GM19452 (cell line): ENCODE data around the gene NCKIPSD.

ENCODE experiments used
- ATAC-seq: cut with Tn5 transposase; IDR thresholded peaks from one replicate; pipeline ENCODE4 v1.9.1; 2021; ENCODE audit not compliant: unreplicated experiment

NCKIPSD gene

GRCh38 chr3:48697952-48698351 lies 12.2 kb upstream of the NCKIPSD start:
- no peak for ATAC-seq

- ATAC-seq = no peak
Measured at GRCh38 chr3:48696601-48697000, 10.9 kb upstream of the NCKIPSD start.

- ATAC-seq = no peak
Measured at GRCh38 chr3:48696156-48696555, 10.4 kb upstream of the NCKIPSD start.

- no peak for ATAC-seq
Measured at GRCh38 chr3:48695393-48695753, 9.7 kb upstream of the NCKIPSD start.

- ATAC-seq = no peak
Measured at GRCh38 chr3:48694610-48695392, 9.1 kb upstream of the NCKIPSD start.

GRCh38 chr3:48693826-48694225 lies 8.1 kb upstream of the NCKIPSD start:
- no peak for ATAC-seq

- ATAC-seq = no peak
Measured at GRCh38 chr3:48692551-48692950, 6.8 kb upstream of the NCKIPSD start.

- no peak for ATAC-seq
Measured at GRCh38 chr3:48690846-48691458, 5.2 kb upstream of the NCKIPSD start.

- no peak for ATAC-seq
Measured at GRCh38 chr3:48689384-48689783, 3.7 kb upstream of the NCKIPSD start.

- no peak for ATAC-seq
Measured at GRCh38 chr3:48688737-48689075, 3.0 kb upstream of the NCKIPSD start.

GRCh38 chr3:48688032-48688736 lies 2.5 kb upstream of the NCKIPSD start:
- ATAC-seq = no peak

GRCh38 chr3:48687220-48687678 lies 1.5 kb upstream of the NCKIPSD start:
- no peak for ATAC-seq

- no peak for ATAC-seq
Measured at GRCh38 chr3:48686538-48687219, 964 bp upstream of the NCKIPSD start.

GRCh38 chr3:48685293-48685602 lies 467 bp downstream of the NCKIPSD start:
- ATAC-seq = no peak

GRCh38 chr3:48684480-48685143 lies 1.1 kb downstream of the NCKIPSD start:
- no peak for ATAC-seq

GRCh38 chr3:48684054-48684349 lies 1.7 kb downstream of the NCKIPSD start:
- no peak for ATAC-seq

GRCh38 chr3:48682786-48683185 lies 2.9 kb downstream of the NCKIPSD start:
- ATAC-seq = no peak

- ATAC-seq = no peak
Measured at GRCh38 chr3:48681974-48682610, 3.6 kb downstream of the NCKIPSD start.

GRCh38 chr3:48681541-48681880 lies 4.2 kb downstream of the NCKIPSD start:
- no peak for ATAC-seq

GRCh38 chr3:48680811-48681540 lies 4.7 kb downstream of the NCKIPSD start:
- ATAC-seq = no peak
